22Rv1 (cell line): ENCODE results near the gene JADE2.

Source experiments
- CTCF ChIP-seq: fragments of 450-650 bp; IDR thresholded peaks from 2 replicates; pipeline ENCODE4 v1.5.1; 2017; ENCODE audit warnings: mild to moderate bottlenecking
- ZFX ChIP-seq: fragments of 450-650 bp; IDR thresholded peaks from 2 replicates; pipeline ENCODE4 v1.6.1; 2017; ENCODE audit warnings: antibody characterized with exemption, borderline replicate concordance

GRCh38 chr5:134592141-134592746, 66.8 kb downstream of the JADE2 start:
- TF ChIP-seq CTCF (no peak), ZFX (no peak)
